Heart right ventricle (tissue), 16 donors: ENCODE data around the gene CXCR2. TPM values are rescaled to one million over a fixed set of nuclear protein-coding genes. Genes with fewer than 3 reads are reported as not detected.

Source experiments
- ATAC-seq, 8 donors: fragments of 200-7000 bp; cut with Tn5 transposase; one replicate each; pipeline ENCODE4 v1.9.1; 2020; ENCODE audit warnings: mild to moderate bottlenecking in 8 of 8, moderate library complexity in 8 of 8, moderate number of reproducible peaks in 1 of 8
- DNase-seq, 2 donors: peaks; one replicate each; pipeline ENCODE4 v3.0.0-alpha.2; 2020
- H3K27ac ChIP-seq, 10 donors: fragments of 200-600 bp; sonication (generic) in 2 of 10; one replicate each; pipeline versions ENCODE4 v1.5.0 to v1.8.0; 2020 to 2022; ENCODE audit warnings: mild to moderate bottlenecking in 3 of 10
- H3K27me3 ChIP-seq, 7 donors: fragments of 200-600 bp; one replicate each; pipeline ENCODE4 v1.8.0; 2021 to 2022; ENCODE audit warnings: mild to moderate bottlenecking in 2 of 7
- H3K36me3 ChIP-seq, 9 donors: fragments of 200-600 bp; sonication (generic) in 1 of 9; one replicate each; pipeline versions ENCODE4 v1.5.0 to v1.8.0; 2020 to 2022; ENCODE audit warnings: mild to moderate bottlenecking in 2 of 9
- H3K4me1 ChIP-seq, 9 donors: fragments of 200-600 bp; sonication (generic) in 1 of 9; one replicate each; pipeline versions ENCODE4 v1.5.0 to v1.8.0; 2020 to 2022; ENCODE audit warnings: mild to moderate bottlenecking in 4 of 9
- H3K4me3 ChIP-seq, 10 donors: fragments of 200-600 bp; sonication (generic) in 2 of 10; one replicate each; pipeline versions ENCODE4 v1.5.0 to v1.8.0; 2020 to 2022; ENCODE audit warnings: mild to moderate bottlenecking in 7 of 10, moderate library complexity in 2 of 10
- H3K9me3 ChIP-seq, 11 donors: fragments of 200-600 bp in 10 of 11; sonication (generic) in 2 of 11; one replicate each; pipeline versions ENCODE4 v1.5.0 to v1.8.0; 2013 to 2022; ENCODE audit warnings: mild to moderate bottlenecking in 2 of 11, control low read depth in 1 of 11, moderate library complexity in 1 of 11
- CTCF ChIP-seq, 9 donors: fragments of 200-600 bp; sonication (generic) in 2 of 9; IDR thresholded peaks; one replicate each; pipeline versions ENCODE4 v1.5.0 to v1.8.0; 2021 to 2022; ENCODE audit warnings: antibody characterized with exemption in 9 of 9, mild to moderate bottlenecking in 5 of 9, moderate library complexity in 1 of 9
- WGBS, 2 donors: extraction: QIAGEN DNeasy Blood & Tissue Kit; methylation state at CpG; one replicate each; pipeline ENCODE4 v1.1.7; 2013; ENCODE audit warnings: inconsistent platforms in 1 of 2; 5-methylcytosine and 5-hydroxymethylcytosine counted together
- intact Hi-C, 10 donors: fragments of 100-400 bp; cut with DNase I; formaldehyde crosslinking; loops; one replicate each; pipeline versions ENCODE4 v1.11.1 to v1.14.2; 2022
- polyA plus RNA-seq, 2 donors: library from polyadenylated mRNA; stranded (reverse); fragments of 200-250 nt; gene quantifications; one replicate each; pipeline ENCODE4 v1.2.3, GENCODE V29; 2013
- total RNA-seq, 10 donors: library from RNA; stranded (reverse); fragmentation: NEBNext Ultra II Directional in 3 of 10; extraction: Animal tissue kit (Norgen Biotek cat#: 25700) in 3 of 10; gene quantifications; one replicate each; pipeline versions ENCODE4 v1.2.1 to v1.2.4, GENCODE V29; 2021 to 2023
- donor health status: Arrhythmogenic right ventricular cardiomyopathy.
- donor health status: ischemic (EF 13 %, LVEDD 7.1; RV severe dilation, severe dysfunction).
- donor health status: healthy with polysubstance abuse.
- donor health status: DM: no; HTN: yes; CAD: no.
- donor health status: DM: no; HTN: no; CAD: no.
- donor health status: ischemic (EF 25% LVEDD 6.9; RV normal size, moderate dysfunction).
- donor health status: ischemic (EF 25% LVEDD 5.7; RV mildly dilated, moderate dysfunction).
- donor health status: healthy.
- donor health status: DM: yes; HTN: yes; CAD: no.
- donor health status: Ischemic cardiomyopathy.
- donor health status: ischemic (EF 35%, LVEDD 5.7; RV mildly dilated, moderate dysfunction).
- donor health status: nonischemic (EF 11% LVEDD 7.7; RV severe dilation, severe dysfunction).
- donor health status: DM: yes; HTN: yes; CAD: no.
- donor health status: PGD.
- donor health status: ischemic (EF 29% LVEDD 5.4; RV normal size, mild dysfunction).
- donor health status: nonischemic (EF 23%, LVEDD 6.1; RV moderate dilation, normal function).

CXCR2 gene
- total and polyA plus RNA-seq, 12 donors: 0.07 to 2.7 (median 0.67) TPM

DNA sequence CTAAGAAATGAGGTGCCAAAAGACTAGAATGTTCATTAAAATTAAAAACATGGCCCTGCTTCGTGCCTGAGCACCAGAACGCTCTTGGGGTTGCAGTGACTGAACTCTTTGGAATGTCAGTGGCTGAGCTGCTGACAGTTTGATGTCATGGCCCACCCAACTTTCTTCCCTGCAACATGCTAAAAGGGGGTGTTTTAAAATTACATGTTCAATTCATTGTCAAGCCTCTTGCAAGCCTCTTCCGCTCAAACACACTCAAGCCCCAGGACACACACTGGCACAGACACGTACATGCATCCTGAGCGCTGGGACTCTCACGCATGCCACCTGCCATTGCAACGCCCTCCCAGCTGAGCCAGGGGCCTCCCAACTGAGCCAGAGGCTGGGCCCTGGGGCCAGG, 44.1 kb upstream of the CXCR2 start:
- WGBS, 2 donors: 79 to 81% methylated on average over 7 of the region's 7 CpGs
- intact Hi-C loops: no loop called here

GRCh38 chr2:218082586-218083351, 43.1 kb upstream of the CXCR2 start:
- peaks cover 0 to 27% (median 12%) of the 10 kb centered on the region in 11 donors for H3K9me3 ChIP-seq
- peaks cover 0 to 4% (median 0%) of the 10 kb centered on the region in 9 donors for H3K4me1 ChIP-seq
- H3K36me3 ChIP-seq: no peaks in the 10 kb centered on the region
- intact Hi-C loops: no loop called here
- ATAC-seq (no peak), DNase-seq (no peak)
- no peak for TF ChIP-seq CTCF (IDR thresholded peaks at IDR 0.05)
- H3K4me3 ChIP-seq: no peak overlapping the region
- H3K27ac ChIP-seq: no peak overlapping the region
- H3K27me3 ChIP-seq: peaks cover 0 to 10% (median 0%) of the 10 kb centered on the region in 7 donors
- WGBS, 2 donors: 65 to 67% methylated on average over 14 of the region's 14 CpGs

More for the DNA sequence above, 44.1 kb upstream of the CXCR2 start:
- TF ChIP-seq CTCF (IDR thresholded peaks at IDR 0.05): no peak
- Histone ChIP-seq H3K27me3 (peaks cover 0 to 10% (median 0%) of the 10 kb centered on the region in 7 donors), H3K27ac (no peak overlapping the region), H3K36me3 (no peaks in the 10 kb centered on the region), H3K9me3 (peaks cover 0 to 16% (median 7%) of the 10 kb centered on the region in 11 donors), H3K4me1 (peaks cover 0 to 4% (median 0%) of the 10 kb centered on the region in 9 donors), H3K4me3 (no peak overlapping the region)
- DNase-seq (no peak), ATAC-seq (no peak)

DNA sequence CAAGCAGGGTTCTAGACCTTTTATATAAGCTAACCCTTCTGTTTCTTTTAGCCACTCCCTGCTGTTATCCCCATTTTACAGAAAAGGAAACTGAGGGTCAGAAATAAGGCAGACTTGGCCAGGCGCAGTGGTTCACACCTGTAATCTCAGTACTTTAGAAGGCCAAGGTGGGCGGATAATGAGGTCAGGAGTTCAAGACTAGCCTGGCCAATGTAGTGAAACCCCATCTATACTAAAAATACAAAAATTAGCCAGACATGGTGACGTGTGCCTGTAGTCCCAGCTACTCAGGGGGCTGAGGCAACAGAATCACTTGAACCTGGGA, 42.5 kb upstream of the CXCR2 start:
- Histone ChIP-seq H3K4me3 (no peak overlapping the region), H3K4me1 (peaks cover 0 to 4% (median 0%) of the 10 kb centered on the region in 9 donors), H3K27ac (no peak overlapping the region), H3K36me3 (no peaks in the 10 kb centered on the region), H3K27me3 (peaks cover 0 to 10% (median 0%) of the 10 kb centered on the region in 7 donors), H3K9me3 (peaks cover 0 to 27% (median 12%) of the 10 kb centered on the region in 11 donors)
- intact Hi-C loops: no loop called here
- 88 to 89% methylated on average over 3 of the region's 3 CpGs for WGBS, 2 donors
- TF ChIP-seq CTCF (IDR thresholded peaks at IDR 0.05): no peak
- DNase-seq: no peak
- ATAC-seq: no peak

DNA sequence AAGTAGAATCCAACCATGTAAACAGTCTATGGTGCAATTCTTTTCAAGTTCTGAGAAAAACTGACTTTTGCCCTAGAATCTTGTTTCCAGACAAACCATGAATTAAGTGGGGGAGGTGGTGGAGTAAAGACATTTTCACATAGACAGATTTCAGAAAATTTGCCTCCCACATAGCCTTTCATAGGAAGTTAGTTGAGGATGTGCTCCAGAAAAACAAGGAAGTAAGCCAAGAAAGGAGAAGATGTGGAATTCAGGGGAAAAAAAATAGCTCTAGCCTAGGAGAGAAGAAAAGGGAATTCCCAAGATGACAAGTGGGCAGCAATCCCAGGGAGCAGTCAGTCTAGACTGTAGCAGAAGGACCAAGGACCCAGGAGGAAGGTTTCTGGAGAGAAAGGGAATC, 39.4 kb upstream of the CXCR2 start:
- Histone ChIP-seq H3K27ac (no peak overlapping the region), H3K9me3 (peaks cover 0 to 27% (median 12%) of the 10 kb centered on the region in 11 donors), H3K4me1 (peaks cover 0 to under 1% (median 0%) of the 10 kb centered on the region in 9 donors), H3K27me3 (peaks cover 0 to 14% (median 0%) of the 10 kb centered on the region in 7 donors), H3K4me3 (no peak overlapping the region), H3K36me3 (no peaks in the 10 kb centered on the region)
- DNase-seq (no peak), ATAC-seq (no peak)
- intact Hi-C loops: no loop called here
- no peak for TF ChIP-seq CTCF (IDR thresholded peaks at IDR 0.05)
